Kidney (tissue), 14 donors: ENCODE results near the gene SH3BP5. TPM values are rescaled to one million over a fixed set of nuclear protein-coding genes. Genes with fewer than 3 reads are reported as not detected.

Experiments
- DNase-seq, 5 donors: peaks; one replicate each; pipeline ENCODE4 v3.0.0-alpha.2; 2013 to 2020
- FAIRE-seq: peaks from 2 replicates; lab custom pipeline; 2012; peaks lifted over from hg19 to GRCh38; lab: Jason Lieb, UNC
- H3K27ac ChIP-seq, 2 donors: one replicate each; pipeline ENCODE4 v1.7.0; 2013; ENCODE audit warnings: low read depth in 2 of 2, low read length in 2 of 2, inconsistent platforms in 1 of 2
- H3K27me3 ChIP-seq: one replicate; pipeline ENCODE4 v1.7.1; 2013; ENCODE audit warnings: low read length, inconsistent platforms; ENCODE audit not compliant: control insufficient read depth, insufficient read depth
- H3K36me3 ChIP-seq, 3 donors: one replicate each; pipeline versions ENCODE4 v1.7.0 to v1.7.1; 2013; ENCODE audit warnings: low read length in 3 of 3, control low read depth in 1 of 3, inconsistent platforms in 1 of 3; ENCODE audit not compliant: insufficient read depth in 3 of 3, control insufficient read depth in 2 of 3
- H3K4me1 ChIP-seq, 3 donors: one replicate each; pipeline versions ENCODE4 v1.7.0 to v1.7.1; 2013; ENCODE audit warnings: low read length in 3 of 3, inconsistent platforms in 1 of 3, low read depth in 1 of 3; ENCODE audit not compliant: control insufficient read depth in 2 of 3, insufficient read depth in 2 of 3
- H3K4me3 ChIP-seq, 3 donors: one replicate each; pipeline versions ENCODE4 v1.7.0 to v1.8.1; 2013; ENCODE audit warnings: low read length in 3 of 3, control low read depth in 1 of 3, inconsistent platforms in 1 of 3
- H3K9ac ChIP-seq, 3 donors: one replicate each; pipeline versions ENCODE4 v1.7.0 to v1.7.1; 2013; ENCODE audit warnings: low read length in 3 of 3, control low read depth in 1 of 3, inconsistent platforms in 1 of 3
- H3K9me3 ChIP-seq, 3 donors: one replicate each; pipeline versions ENCODE4 v1.7.0 to v1.7.1; 2013; ENCODE audit warnings: low read length in 3 of 3, control low read depth in 1 of 3, inconsistent platforms in 1 of 3; ENCODE audit not compliant: control insufficient read depth in 2 of 3, insufficient read depth in 1 of 3
- CTCF ChIP-seq: IDR thresholded peaks from 3 replicates; pipeline ENCODE4 v1.5.1; 2012; ENCODE audit warnings: mild to moderate bottlenecking, moderate library complexity, borderline replicate concordance; ENCODE audit not compliant: insufficient read depth; ENCODE audit errors: extremely low read depth
- intact Hi-C: fragments of 100-400 bp; cut with DNase I; formaldehyde crosslinking; loops from one replicate; pipeline ENCODE4 v1.11.1; 2022
- polyA plus RNA-seq: library from polyadenylated mRNA; stranded (reverse); fragments of 350-450 nt; fragmentation: Illumina TruSeq; extraction: RNeasy Lipid Tissue Mini Kit (QIAGEN cat#74804); gene quantifications from one replicate; pipeline ENCODE4 v1.2.3, GENCODE V29; 2014; ENCODE audit warnings: low read depth, low replicate concordance; ENCODE audit not compliant: insufficient read depth
- total RNA-seq: library from RNA; stranded (reverse); fragmentation: NEBNext Ultra II Directional; extraction: Animal tissue kit (Norgen Biotek cat#: 25700); gene quantifications from one replicate; pipeline ENCODE4 v1.2.1, GENCODE V29; 2021
- donor health status: control.
- donor health status: control.
- donor health status: control.
- donor health status: control.
- donor health status: control.
- donor health status: DM: yes; HTN: yes; CAD: no.
- donor health status: Normal renal cell carcinoma (clear cell type).

Gene SH3BP5
- total and polyA plus RNA-seq, 2 donors from 2014 or later, result 39.1 to 109 TPM

GRCh38 chr3:15268033-15268631, 64.3 kb downstream of the SH3BP5 start:
- H3K27me3 ChIP-seq, result no peaks in the 10 kb centered on the region
- H3K4me3 ChIP-seq, result no peak overlapping the region
- peak; percentile 99 for TF ChIP-seq CTCF
- no peaks in the 10 kb centered on the region for H3K9me3 ChIP-seq
- intact Hi-C loops, result loop anchor here (5.0 kb wide), 1 partner anchor 109 kb away; no protein-coding TSS in a partner anchor
- no peak for FAIRE-seq
- H3K4me1 ChIP-seq, result peaks cover 0 to 10% (median 10%) of the 10 kb centered on the region in 3 donors
- no peak overlapping the region for H3K27ac ChIP-seq
- H3K36me3 ChIP-seq, result peaks cover 0 to 8% (median 3%) of the 10 kb centered on the region in 3 donors
- no peak overlapping the region for H3K9ac ChIP-seq
- DNase-seq, result peak; percentile 83 to 92 (median 89)

GRCh38 chr3:15267502-15267901, 64.9 kb downstream of the SH3BP5 start:
- H3K27me3 ChIP-seq, result no peaks in the 10 kb centered on the region
- FAIRE-seq (no peak), DNase-seq (no peak)
- no peak for TF ChIP-seq CTCF
- H3K4me1 ChIP-seq, result peaks cover 0 to 10% (median 10%) of the 10 kb centered on the region in 3 donors
- no peak overlapping the region for H3K27ac ChIP-seq
- intact Hi-C loops, result loop anchor here (5.0 kb wide), 1 partner anchor 110 kb away; no protein-coding TSS in a partner anchor
- H3K4me3 ChIP-seq, result no peak overlapping the region
- H3K9me3 ChIP-seq, result no peaks in the 10 kb centered on the region
- no peak overlapping the region for H3K9ac ChIP-seq
- peaks cover 0 to 8% (median 3%) of the 10 kb centered on the region in 3 donors for H3K36me3 ChIP-seq

- intact Hi-C loops, result loop anchor here (5.0 kb wide), 1 partner anchor 111 kb away; no protein-coding TSS in a partner anchor
- Histone ChIP-seq H3K4me1 (peaks cover 0 to 10% (median 10%) of the 10 kb centered on the region in 3 donors), H3K9ac (no peak overlapping the region)
Measured at GRCh38 chr3:15266510-15267376, 65.6 kb downstream of the SH3BP5 start.

More at GRCh38 chr3:15266510-15267376, 65.6 kb downstream of the SH3BP5 start:
- FAIRE-seq (no peak), DNase-seq (peak in 2 of 5 donors; percentile 19 to 25)
- no peaks in the 10 kb centered on the region for H3K9me3 ChIP-seq
- peaks cover 0 to 8% (median 5%) of the 10 kb centered on the region in 3 donors for H3K36me3 ChIP-seq
- H3K4me3 ChIP-seq, result no peak overlapping the region
- H3K27ac ChIP-seq, result no peak overlapping the region
- TF ChIP-seq CTCF, result no peak
- H3K27me3 ChIP-seq, result no peaks in the 10 kb centered on the region
